Common myeloid progenitor, CD34-positive (primary cell): Measurements from ENCODE around the gene POU6F2.

Experiments used
- CTCF ChIA-PET: fragments of 350-600 bp; sonication (Branson Sonifier 250); formaldehyde crosslinking; loops from one replicate; lab custom pipeline; 2021; ENCODE audit warnings: antibody characterized with exemption; lab: Charles Lee
- POLR2A ChIA-PET: fragments of 350-600 bp; sonication (Branson Sonifier 250); formaldehyde crosslinking; loops from one replicate; lab custom pipeline; 2021; ENCODE audit warnings: antibody characterized with exemption; lab: Charles Lee
- DNase-seq, 3 donors: peaks; one replicate each; pipeline versions ENCODE4 v3.0.0 to v3.0.0-alpha.2; 2013
- H3K27ac ChIP-seq, 2 experiments: 1 replicate in 1 of 2; 2 replicates in 1 of 2; pipeline ENCODE4 v1.7.0; 2013; ENCODE audit warnings: inconsistent platforms in 2 of 2, low read length in 2 of 2, mild to moderate bottlenecking in 2 of 2, low read depth in 1 of 2, moderate library complexity in 1 of 2; ENCODE audit not compliant: severe bottlenecking in 2 of 2, insufficient read depth in 1 of 2, poor library complexity in 1 of 2
- H3K27me3 ChIP-seq, 5 experiments: replicated peaks in 2 of 5; 1 replicate in 3 of 5; 2 replicates in 2 of 5; pipeline versions ENCODE4 v1.6.1 to v1.7.0; 2013; ENCODE audit warnings: low read length in 4 of 5, mild to moderate bottlenecking in 2 of 5, moderate library complexity in 2 of 5, inconsistent platforms in 1 of 5; ENCODE audit not compliant: insufficient read depth in 5 of 5, control insufficient read depth in 4 of 5
- H3K36me3 ChIP-seq, 4 experiments: 1 replicate in 2 of 4; 2 replicates in 2 of 4; pipeline versions ENCODE4 v1.6.1 to v1.7.0; 2013; ENCODE audit warnings: low read length in 3 of 4, control low read depth in 1 of 4, mild to moderate bottlenecking in 1 of 4; ENCODE audit not compliant: control insufficient read depth in 4 of 4, insufficient read depth in 4 of 4
- H3K4me1 ChIP-seq, 4 experiments: 1 replicate in 3 of 4; 2 replicates in 1 of 4; pipeline versions ENCODE4 v1.6.1 to v1.7.1; 2013; ENCODE audit warnings: low read length in 3 of 4, mild to moderate bottlenecking in 3 of 4, control low read depth in 1 of 4, inconsistent platforms in 1 of 4, moderate library complexity in 1 of 4; ENCODE audit not compliant: control insufficient read depth in 4 of 4, insufficient read depth in 4 of 4; ENCODE audit errors: control extremely low read depth in 1 of 4
- H3K4me3 ChIP-seq, 7 experiments: 1 replicate in 4 of 7; 2 replicates in 3 of 7; pipeline versions ENCODE4 v1.5.1 to v1.7.0; 2013; ENCODE audit warnings: mild to moderate bottlenecking in 7 of 7, low read length in 6 of 7, moderate library complexity in 6 of 7, inconsistent platforms in 2 of 7, low read depth in 2 of 7, control low read depth in 1 of 7; ENCODE audit not compliant: insufficient read depth in 4 of 7, control insufficient read depth in 1 of 7; ENCODE audit errors: extremely low read depth in 1 of 7
- H3K9me3 ChIP-seq, 5 experiments: 1 replicate in 4 of 5; 2 replicates in 1 of 5; pipeline versions ENCODE4 v1.6.1 to v1.7.1; 2013; ENCODE audit warnings: low read length in 4 of 5, mild to moderate bottlenecking in 2 of 5, inconsistent platforms in 1 of 5, low read depth in 1 of 5, moderate library complexity in 1 of 5; ENCODE audit not compliant: control insufficient read depth in 4 of 5, insufficient read depth in 2 of 5; ENCODE audit errors: control extremely low read depth in 1 of 5
- WGBS: methylation state at CpG from one replicate; pipeline ENCODE4 v1.1.5; 2013; ENCODE audit not compliant: insufficient coverage; 5-methylcytosine and 5-hydroxymethylcytosine counted together

POU6F2 gene

DNA sequence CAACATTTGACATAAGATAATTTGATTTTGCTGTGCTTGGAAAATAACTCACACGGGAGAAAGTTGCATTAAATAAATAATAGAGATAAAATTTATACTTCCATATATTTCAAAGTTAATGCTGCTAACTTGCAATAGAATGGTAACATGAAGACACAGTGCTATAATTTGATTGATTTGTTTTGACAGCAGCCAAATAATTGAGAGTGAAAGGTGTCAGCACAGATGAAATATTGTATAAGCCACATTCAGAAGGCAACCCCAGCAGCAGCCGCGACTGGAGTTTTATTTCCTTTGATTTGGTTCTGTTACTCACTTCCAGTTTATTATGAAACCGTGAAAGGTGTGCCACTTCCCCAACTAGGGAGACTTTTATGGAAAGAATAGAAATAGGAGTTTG is 242.2 kb downstream of the POU6F2 start:
- Histone ChIP-seq H3K27ac (no peak overlapping the region), H3K4me1 (no peaks in the 10 kb centered on the region), H3K36me3 (no peaks in the 10 kb centered on the region), H3K9me3 (no peaks in the 10 kb centered on the region), H3K27me3 (peaks cover 0 to 2% (median 0%) of the 10 kb centered on the region in 5 experiments), H3K4me3 (no peak overlapping the region)
- ChIA-PET POLR2A (no interaction called here), CTCF (no interaction called here)
- WGBS: 94% methylated on average over 3 of the region's 4 CpGs
- no peak for DNase-seq

DNA sequence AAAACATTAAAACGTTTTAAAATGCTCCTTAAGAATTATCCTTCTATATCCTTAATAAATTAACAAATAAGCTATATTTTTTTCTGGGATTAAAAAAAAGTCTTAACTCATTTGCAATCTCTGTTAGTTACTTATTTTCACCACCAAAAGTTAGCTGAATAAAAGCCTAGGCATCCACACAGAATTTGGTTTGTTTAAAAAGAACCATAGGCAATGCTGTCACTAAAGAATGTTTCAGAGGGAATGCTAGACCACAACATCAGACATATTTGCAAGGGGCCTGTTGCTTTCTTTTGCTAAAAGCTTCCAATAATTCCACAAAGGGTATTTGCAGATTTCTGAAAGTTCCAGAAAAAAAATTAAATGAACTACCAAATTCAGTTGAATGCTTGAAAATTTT is 244.2 kb downstream of the POU6F2 start:
- no peak for DNase-seq
- Histone ChIP-seq H3K27ac (no peak overlapping the region), H3K27me3 (peaks cover 0 to 2% (median 0%) of the 10 kb centered on the region in 5 experiments), H3K9me3 (no peaks in the 10 kb centered on the region), H3K4me3 (no peak overlapping the region), H3K4me1 (no peaks in the 10 kb centered on the region), H3K36me3 (no peaks in the 10 kb centered on the region)
- CTCF ChIA-PET: no interaction called here
- no CpG with 5 or more reads among the region's 1 CpG for WGBS
- POLR2A ChIA-PET: no interaction called here

GRCh38 chr7:39228946-39229345 is 251.2 kb downstream of the POU6F2 start:
- POLR2A ChIA-PET: no interaction called here
- Histone ChIP-seq H3K36me3 (no peaks in the 10 kb centered on the region), H3K4me3 (no peak overlapping the region), H3K27ac (no peak overlapping the region), H3K9me3 (no peaks in the 10 kb centered on the region), H3K4me1 (no peaks in the 10 kb centered on the region), H3K27me3 (no peaks in the 10 kb centered on the region)
- WGBS: 70% methylated on average over 3 of the region's 3 CpGs
- no peak for DNase-seq
- CTCF ChIA-PET: no interaction called here

DNA sequence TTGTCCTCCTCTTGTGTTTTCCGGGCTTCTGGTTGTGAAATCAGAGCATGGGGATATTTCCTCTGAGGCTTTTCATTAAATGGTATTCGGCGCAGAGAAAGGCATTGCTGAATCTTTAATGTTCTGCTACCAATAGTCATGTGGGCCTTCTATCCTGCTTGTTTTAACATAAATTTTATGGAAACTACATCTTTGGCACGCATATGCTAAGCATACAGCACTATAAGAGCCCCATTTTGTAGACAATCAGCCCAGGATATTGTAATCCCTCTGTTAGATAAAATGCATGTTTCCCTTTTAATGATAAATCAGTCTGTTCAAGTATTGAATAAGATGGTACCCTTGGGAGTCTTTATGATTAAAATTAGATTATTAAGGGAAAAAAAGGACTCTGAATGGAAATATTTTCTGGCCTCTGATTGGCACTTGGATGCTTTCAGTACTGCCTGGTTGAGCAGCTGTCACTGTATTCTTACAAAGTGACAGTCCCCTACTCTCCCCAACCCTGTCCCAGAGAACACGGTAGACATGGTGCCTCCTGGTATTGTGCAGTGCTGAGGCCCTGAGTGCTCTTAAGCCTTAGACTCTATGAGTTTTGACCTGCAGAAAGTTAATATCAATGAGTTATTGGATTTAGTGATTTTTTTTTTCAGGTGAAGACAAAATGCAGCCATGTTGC is 256.3 kb downstream of the POU6F2 start:
- no peak overlapping the region for H3K4me3 ChIP-seq
- no peaks in the 10 kb centered on the region for H3K36me3 ChIP-seq
- H3K27me3 ChIP-seq: no peaks in the 10 kb centered on the region
- DNase-seq: no peak
- no peaks in the 10 kb centered on the region for H3K4me1 ChIP-seq
- H3K27ac ChIP-seq: no peak overlapping the region
- H3K9me3 ChIP-seq: no peaks in the 10 kb centered on the region
- ChIA-PET CTCF (no interaction called here), POLR2A (no interaction called here)
- WGBS: 100% methylated on average over 1 of the region's 5 CpGs

DNA sequence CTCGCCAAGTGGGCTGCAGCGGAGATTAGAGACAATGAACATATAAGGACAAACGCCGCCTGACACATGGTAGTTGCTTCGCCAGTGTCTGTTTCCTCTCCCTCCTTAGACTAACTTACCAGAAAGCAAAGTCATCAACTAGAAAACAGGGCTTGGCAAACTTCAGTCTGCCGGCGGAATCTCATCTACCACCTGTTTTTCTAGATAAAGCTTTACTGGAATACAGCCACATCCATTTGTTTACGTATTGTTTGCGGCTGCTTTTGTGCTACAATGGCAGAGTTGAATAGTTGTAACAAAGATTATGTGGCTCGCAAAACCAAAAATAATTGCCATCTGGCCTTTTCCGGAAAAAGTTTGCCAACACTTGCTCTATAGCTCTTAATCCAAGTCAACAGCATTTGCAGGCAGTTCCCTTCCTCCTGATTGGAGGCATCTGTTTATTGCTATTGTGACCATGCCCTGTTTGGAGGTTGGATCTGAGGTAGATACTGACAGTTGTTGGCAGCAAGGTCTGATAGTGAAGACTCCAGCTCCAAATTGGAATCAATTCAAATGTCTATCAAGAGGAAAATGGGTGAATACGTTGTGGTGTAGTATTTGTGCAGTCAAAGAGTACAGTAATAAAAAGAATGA is 260.6 kb downstream of the POU6F2 start:
- H3K4me1 ChIP-seq: no peaks in the 10 kb centered on the region
- peaks cover 0 to 9% (median 0%) of the 10 kb centered on the region in 5 experiments for H3K9me3 ChIP-seq
- 98% methylated on average over 10 of the region's 12 CpGs for WGBS
- ChIA-PET POLR2A (no interaction called here), CTCF (no interaction called here)
- H3K36me3 ChIP-seq: no peaks in the 10 kb centered on the region
- H3K4me3 ChIP-seq: no peak overlapping the region
- no peak overlapping the region for H3K27ac ChIP-seq
- peak in 1 of 3 donors; percentile 1 for DNase-seq
- peaks cover 0 to 3% (median 0%) of the 10 kb centered on the region in 5 experiments for H3K27me3 ChIP-seq

DNA sequence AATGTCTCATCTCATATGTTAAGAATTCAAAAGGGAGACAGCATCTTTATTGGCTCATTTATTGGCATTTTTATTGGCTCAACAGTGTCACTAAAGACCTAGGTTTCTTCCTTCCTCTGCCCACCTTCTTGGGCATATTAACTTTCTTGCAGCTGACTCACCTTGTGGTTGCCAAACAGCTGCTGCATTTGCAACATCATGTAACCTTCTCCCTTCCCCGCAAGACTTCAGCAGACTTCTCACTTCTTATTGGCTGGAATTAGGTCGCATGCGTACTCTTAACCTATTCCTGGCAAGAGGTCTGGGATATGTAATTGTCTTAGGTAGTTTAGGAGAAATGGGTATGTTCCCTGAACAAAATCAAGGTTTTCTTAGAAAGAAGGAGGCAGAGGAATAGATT is 263.2 kb downstream of the POU6F2 start:
- H3K36me3 ChIP-seq: no peaks in the 10 kb centered on the region
- no peak overlapping the region for H3K27ac ChIP-seq
- no peaks in the 10 kb centered on the region for H3K4me1 ChIP-seq
- H3K4me3 ChIP-seq: no peak overlapping the region
- DNase-seq: no peak
- ChIA-PET POLR2A (no interaction called here), CTCF (no interaction called here)
- peaks cover 0 to 3% (median 0%) of the 10 kb centered on the region in 5 experiments for H3K27me3 ChIP-seq
- WGBS: 95% methylated on average over 3 of the region's 3 CpGs
- peaks cover 0 to 9% (median 0%) of the 10 kb centered on the region in 5 experiments for H3K9me3 ChIP-seq

- CTCF ChIA-PET: no interaction called here
- WGBS: no CpG with 5 or more reads among the region's 3 CpGs
- no peaks in the 10 kb centered on the region for H3K27me3 ChIP-seq
Observed at GRCh38 chr7:39247576-39247975, 269.9 kb downstream of the POU6F2 start.

More at GRCh38 chr7:39247576-39247975, 269.9 kb downstream of the POU6F2 start:
- DNase-seq: no peak
- POLR2A ChIA-PET: no interaction called here
- H3K4me3 ChIP-seq: no peak overlapping the region
- H3K4me1 ChIP-seq: no peaks in the 10 kb centered on the region
- H3K36me3 ChIP-seq: no peaks in the 10 kb centered on the region
- H3K9me3 ChIP-seq: peaks cover 0 to 2% (median 0%) of the 10 kb centered on the region in 5 experiments
- no peak overlapping the region for H3K27ac ChIP-seq
